DOHH2 (cell line): Measurements from ENCODE around the gene TMEM87B.

Source experiments
- H3F3A ChIP-seq: fragments of 200-600 bp; sonication (generic), shearing (Covaris generic); 2 replicates; pipeline ENCODE4 v1.6.0; 2016; ENCODE audit warnings: antibody characterized with exemption, mild to moderate bottlenecking; ENCODE audit not compliant: control insufficient read depth, insufficient read depth
- H3K27ac ChIP-seq: fragments of 200-600 bp; sonication (generic); 2 replicates; pipeline ENCODE4 v1.5.1; 2014; ENCODE audit warnings: low read depth, mild to moderate bottlenecking, low read length, moderate library complexity
- H3K27me3 ChIP-seq: fragments of 200-600 bp; sonication (generic); 2 replicates; pipeline ENCODE4 v1.6.1; 2014; ENCODE audit warnings: mild to moderate bottlenecking, low read length, mixed read lengths; ENCODE audit not compliant: control insufficient read depth
- H3K36me3 ChIP-seq: fragments of 200-600 bp; sonication (generic); 2 replicates; pipeline ENCODE4 v1.6.1; 2014; ENCODE audit warnings: mild to moderate bottlenecking, low read length, moderate library complexity, mixed read lengths; ENCODE audit not compliant: control insufficient read depth
- H3K4me1 ChIP-seq: fragments of 200-600 bp; sonication (generic); 2 replicates; pipeline ENCODE4 v1.6.1; 2014; ENCODE audit warnings: mild to moderate bottlenecking, low read length, mixed read lengths; ENCODE audit not compliant: control insufficient read depth
- H3K4me2 ChIP-seq: fragments of 200-600 bp; sonication (generic); 2 replicates; pipeline ENCODE4 v1.6.0; 2014; ENCODE audit warnings: mild to moderate bottlenecking, low read length, moderate library complexity
- H3K4me3 ChIP-seq: fragments of 200-600 bp; sonication (generic); 2 replicates; pipeline ENCODE4 v1.5.1; 2014; ENCODE audit warnings: mild to moderate bottlenecking, low read length, mixed read lengths
- H3K79me2 ChIP-seq: fragments of 200-600 bp; sonication (generic); 2 replicates; pipeline ENCODE4 v1.6.1; 2014; ENCODE audit warnings: mild to moderate bottlenecking, low read length, mixed read lengths; ENCODE audit not compliant: control insufficient read depth
- H3K9me2 ChIP-seq: fragments of 200-600 bp; sonication (generic); replicated peaks from 2 replicates; pipeline ENCODE4 v1.6.1; 2014; ENCODE audit warnings: mild to moderate bottlenecking, low read length, mixed read lengths; ENCODE audit not compliant: control insufficient read depth
- H3K9me3 ChIP-seq: fragments of 200-600 bp; sonication (generic); 2 replicates; pipeline ENCODE4 v1.6.1; 2014; ENCODE audit warnings: antibody characterized with exemption, low read length, mixed read lengths; ENCODE audit not compliant: control insufficient read depth, insufficient read depth
- H4K20me1 ChIP-seq: fragments of 200-600 bp; sonication (generic); 2 replicates; pipeline ENCODE4 v1.6.0; 2014; ENCODE audit warnings: low read depth, mild to moderate bottlenecking, antibody characterized with exemption, low read length, moderate library complexity; ENCODE audit not compliant: control insufficient read depth, insufficient read depth
- EZH2phosphoT487 ChIP-seq: fragments of 200-600 bp; sonication (generic); IDR thresholded peaks from 2 replicates; pipeline ENCODE4 v1.6.1; 2017; ENCODE audit warnings: borderline replicate concordance, mild to moderate bottlenecking, antibody characterized with exemption, low read length, moderate library complexity, mixed read lengths
- TF ChIP-seq, protein P1 (sequence below): fragments of 200-600 bp; sonication (generic); IDR thresholded peaks from one replicate; pipeline ENCODE4 v1.5.1; 2014; ENCODE audit warnings: antibody characterized with exemption, mild to moderate bottlenecking, low read depth, low read length; ENCODE audit not compliant: poor library complexity, severe bottlenecking

The TMEM87B gene

GRCh38 chr2:112134120-112134519, 79.1 kb downstream of the TMEM87B start:
- Histone ChIP-seq H3K4me2 (no peak overlapping the region), H3K27me3 (no peaks in the 10 kb centered on the region), H3K4me1 (peaks cover 4% of the 10 kb centered on the region; the same call in 1 of the 2 replicates), H3K9me3 (no peaks in the 10 kb centered on the region), H3K36me3 (no peaks in the 10 kb centered on the region), H3F3A (no peaks in the 10 kb centered on the region; the same call in 1 of the 2 replicates), H3K79me2 (no peaks in the 10 kb centered on the region), H3K9me2 (no peaks in the 10 kb centered on the region), H3K27ac (no peak overlapping the region), H4K20me1 (no peaks in the 10 kb centered on the region), H3K4me3 (no peak overlapping the region)
- TF ChIP-seq, protein P1, sequence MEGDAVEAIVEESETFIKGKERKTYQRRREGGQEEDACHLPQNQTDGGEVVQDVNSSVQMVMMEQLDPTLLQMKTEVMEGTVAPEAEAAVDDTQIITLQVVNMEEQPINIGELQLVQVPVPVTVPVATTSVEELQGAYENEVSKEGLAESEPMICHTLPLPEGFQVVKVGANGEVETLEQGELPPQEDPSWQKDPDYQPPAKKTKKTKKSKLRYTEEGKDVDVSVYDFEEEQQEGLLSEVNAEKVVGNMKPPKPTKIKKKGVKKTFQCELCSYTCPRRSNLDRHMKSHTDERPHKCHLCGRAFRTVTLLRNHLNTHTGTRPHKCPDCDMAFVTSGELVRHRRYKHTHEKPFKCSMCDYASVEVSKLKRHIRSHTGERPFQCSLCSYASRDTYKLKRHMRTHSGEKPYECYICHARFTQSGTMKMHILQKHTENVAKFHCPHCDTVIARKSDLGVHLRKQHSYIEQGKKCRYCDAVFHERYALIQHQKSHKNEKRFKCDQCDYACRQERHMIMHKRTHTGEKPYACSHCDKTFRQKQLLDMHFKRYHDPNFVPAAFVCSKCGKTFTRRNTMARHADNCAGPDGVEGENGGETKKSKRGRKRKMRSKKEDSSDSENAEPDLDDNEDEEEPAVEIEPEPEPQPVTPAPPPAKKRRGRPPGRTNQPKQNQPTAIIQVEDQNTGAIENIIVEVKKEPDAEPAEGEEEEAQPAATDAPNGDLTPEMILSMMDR = no peak
- TF ChIP-seq EZH2phosphoT487 = no peak

GRCh38 chr2:112136096-112136495, 81.0 kb downstream of the TMEM87B start:
- Histone ChIP-seq H3F3A (no peaks in the 10 kb centered on the region; the same call in 1 of the 2 replicates), H3K27me3 (no peaks in the 10 kb centered on the region), H4K20me1 (no peaks in the 10 kb centered on the region), H3K9me3 (no peaks in the 10 kb centered on the region), H3K79me2 (no peaks in the 10 kb centered on the region), H3K36me3 (no peaks in the 10 kb centered on the region), H3K9me2 (no peaks in the 10 kb centered on the region), H3K27ac (no peak overlapping the region), H3K4me1 (peaks cover 4% of the 10 kb centered on the region; the same call in 1 of the 2 replicates), H3K4me2 (no peak overlapping the region), H3K4me3 (no peak overlapping the region)
- TF ChIP-seq, protein P1 = no peak
- no peak for TF ChIP-seq EZH2phosphoT487

GRCh38 chr2:112137516-112138158, 82.6 kb downstream of the TMEM87B start:
- no peaks in the 10 kb centered on the region for H3K36me3 ChIP-seq
- H3K27ac ChIP-seq = no peak overlapping the region
- H3K4me2 ChIP-seq = no peak overlapping the region
- H3K9me2 ChIP-seq = no peaks in the 10 kb centered on the region
- H3F3A ChIP-seq = no peaks in the 10 kb centered on the region
- H3K4me3 ChIP-seq = no peak overlapping the region
- no peaks in the 10 kb centered on the region for H3K27me3 ChIP-seq
- no peaks in the 10 kb centered on the region for H4K20me1 ChIP-seq
- H3K4me1 ChIP-seq = peaks cover 1% of the 10 kb centered on the region; the same call in 1 of the 2 replicates
- H3K79me2 ChIP-seq = no peaks in the 10 kb centered on the region
- no peak for TF ChIP-seq EZH2phosphoT487
- TF ChIP-seq, protein P1 = no peak
- H3K9me3 ChIP-seq = no peaks in the 10 kb centered on the region
